HCT116 (cell line): ENCODE measurements around the gene NEK8. TPM values are rescaled to one million over a fixed set of nuclear protein-coding genes. Genes with fewer than 3 reads are reported as not detected.

Experiments
- ATAC-seq: fragments of 200-7000 bp; cut with Tn5 transposase; 2 replicates; pipeline ENCODE4 v1.9.1; 2020; ENCODE audit warnings: mild to moderate bottlenecking, moderate library complexity
- BruUV-seq: library from RNA; stranded (reverse); fragments of 400-500 nt; replicated peaks from 2 replicates; lab custom pipeline; 2021; lab: Mats Ljungman, UMichigan
- CTCF ChIA-PET: fragments of 300-600 bp; sonication (Branson Sonifier 250); formaldehyde crosslinking; loops from one replicate; lab custom pipeline; 2021; ENCODE audit warnings: antibody characterized with exemption; lab: Charles Lee
- POLR2A ChIA-PET: fragments of 300-600, 350-600 bp; sonication (Branson Sonifier 250); formaldehyde crosslinking; loops from one replicate; lab custom pipeline; 2021; ENCODE audit warnings: antibody characterized with exemption; lab: Charles Lee
- RAD21 ChIA-PET, 2 experiments: fragments of 300-600 bp; sonication (Branson Sonifier 250); formaldehyde crosslinking; loops; one replicate each; lab custom pipeline; 2023; ENCODE audit warnings: low total read pairs in 2 of 2; ENCODE audit not compliant: uncharacterized antibody in 2 of 2, unreplicated experiment in 2 of 2, low non-redundant PET in 1 of 2; lab: Charles Lee
- DNase-seq: peaks from one replicate; pipeline ENCODE4 v3.0.0-alpha.2; 2010; ENCODE audit warnings: low read depth, low spot score
- H2AFZ ChIP-seq: fragments of 200-600 bp; shearing (Covaris generic), sonication (generic); 2 replicates; pipeline ENCODE4 v1.6.1; 2017; ENCODE audit warnings: low read depth, mixed run types, mixed read lengths, antibody characterized with exemption, low read length; ENCODE audit not compliant: poor library complexity, severe bottlenecking
- H3K27ac ChIP-seq: 2 replicates; pipeline ENCODE4 v1.5.1; 2012; ENCODE audit warnings: low read depth, low read length
- H3K27me3 ChIP-seq: fragments of 200-600 bp; sonication (generic); 2 replicates; pipeline ENCODE4 v1.6.1; 2016; ENCODE audit warnings: mixed run types, low read length, mixed read lengths; ENCODE audit not compliant: insufficient read depth
- H3K36me3 ChIP-seq, 2 experiments: fragments of 200-500 bp in 1 of 2; fragments of 200-600 bp in 1 of 2; sonication (Bioruptor generic) in 1 of 2; sonication (generic) in 1 of 2; 2 replicates each; pipeline versions ENCODE4 v1.5.1 to v1.6.1; 2014 to 2016; ENCODE audit warnings: low read length in 2 of 2, inconsistent platforms in 1 of 2, mixed read lengths in 1 of 2, mixed run types in 1 of 2; ENCODE audit not compliant: insufficient read depth in 2 of 2, control insufficient read depth in 1 of 2
- H3K4me1 ChIP-seq, 2 experiments: fragments of 200-600 bp in 1 of 2; sonication (generic) in 1 of 2; 2 replicates each; pipeline versions ENCODE4 v1.5.1 to v1.6.1; 2012 to 2017; ENCODE audit warnings: low read length in 2 of 2, inconsistent platforms in 1 of 2, mild to moderate bottlenecking in 1 of 2, mixed read lengths in 1 of 2, mixed run types in 1 of 2, moderate library complexity in 1 of 2; ENCODE audit not compliant: insufficient read depth in 2 of 2, control insufficient read depth in 1 of 2
- H3K4me2 ChIP-seq: fragments of 200-600 bp; sonication (generic); 2 replicates; pipeline ENCODE4 v1.6.1; 2017; ENCODE audit warnings: mixed run types, low read length, mixed read lengths
- H3K4me3 ChIP-seq, 2 experiments: fragments of 200-600 bp in 1 of 2; sonication (generic) in 1 of 2; replicated peaks in 1 of 2; 2 replicates each; pipeline ENCODE4 v1.5.1; 2011 to 2016; ENCODE audit warnings: low read length in 2 of 2, control low read depth in 1 of 2, low read depth in 1 of 2, mild to moderate bottlenecking in 1 of 2, mixed read lengths in 1 of 2, mixed run types in 1 of 2
- H3K79me2 ChIP-seq: fragments of 200-600 bp; sonication (generic); 2 replicates; pipeline ENCODE4 v1.6.1; 2017; ENCODE audit warnings: mild to moderate bottlenecking, mixed run types, low read length, moderate library complexity, mixed read lengths; ENCODE audit not compliant: insufficient read depth
- H3K9ac ChIP-seq: fragments of 200-600 bp; sonication (generic); 2 replicates; pipeline ENCODE4 v1.6.1; 2016; ENCODE audit warnings: low read length, mixed read lengths
- H3K9me2 ChIP-seq: fragments of 200-600 bp; sonication (generic), shearing (Covaris generic); 2 replicates; pipeline ENCODE4 v1.6.1; 2017; ENCODE audit warnings: mixed run types, mild to moderate bottlenecking, moderate library complexity; ENCODE audit not compliant: insufficient read depth
- H3K9me3 ChIP-seq, 2 experiments: fragments of 200-500 bp in 1 of 2; fragments of 200-600 bp in 1 of 2; sonication (Bioruptor generic) in 1 of 2; sonication (generic) in 1 of 2; 2 replicates each; pipeline ENCODE4 v1.6.1; 2014 to 2017; ENCODE audit warnings: low read length in 2 of 2, mixed read lengths in 2 of 2, inconsistent platforms in 1 of 2, low read depth in 1 of 2, mild to moderate bottlenecking in 1 of 2, mixed run types in 1 of 2, moderate library complexity in 1 of 2; ENCODE audit not compliant: control insufficient read depth in 1 of 2, insufficient read depth in 1 of 2
- H4K20me1 ChIP-seq: fragments of 200-600 bp; sonication (generic), shearing (Covaris generic); 2 replicates; pipeline ENCODE4 v1.6.1; 2017; ENCODE audit warnings: mixed run types, mild to moderate bottlenecking, moderate library complexity; ENCODE audit not compliant: insufficient read depth
- CEBPB ChIP-seq: IDR thresholded peaks from 2 replicates; pipeline ENCODE4 v1.6.1; 2012; ENCODE audit warnings: low read depth
- ELF1 ChIP-seq: IDR thresholded peaks from 2 replicates; pipeline ENCODE4 v1.6.1; 2012; ENCODE audit warnings: low read depth, borderline replicate concordance
- EZH2 ChIP-seq: fragments of 200-600 bp; sonication (generic); IDR thresholded peaks from 2 replicates; pipeline ENCODE4 v1.6.1; 2017; ENCODE audit warnings: antibody characterized with exemption, mixed run types
- EZH2phosphoT487 ChIP-seq: fragments of 200-600 bp; IDR thresholded peaks from 2 replicates; pipeline ENCODE4 v1.6.1; 2018; ENCODE audit warnings: antibody characterized with exemption, borderline replicate concordance
- FOSL1 ChIP-seq: IDR thresholded peaks from 2 replicates; pipeline ENCODE4 v1.6.1; 2012; ENCODE audit warnings: low read depth
- JUND ChIP-seq: IDR thresholded peaks from 2 replicates; pipeline ENCODE4 v1.6.1; 2012
- POLR2A ChIP-seq: IDR thresholded peaks from 2 replicates; pipeline ENCODE4 v1.7.0; 2011; ENCODE audit warnings: borderline replicate concordance; ENCODE audit not compliant: insufficient read depth, insufficient read length; ENCODE audit errors: extremely low read depth
- SP1 ChIP-seq: IDR thresholded peaks from 2 replicates; pipeline ENCODE4 v1.6.1; 2012; ENCODE audit warnings: low read depth
- SRF ChIP-seq: IDR thresholded peaks from 2 replicates; pipeline ENCODE4 v1.6.1; 2012; ENCODE audit warnings: low read depth
- TCF7L2 ChIP-seq: IDR thresholded peaks from 2 replicates; pipeline ENCODE4 v1.7.0; 2011; ENCODE audit warnings: borderline replicate concordance, inconsistent platforms; ENCODE audit not compliant: insufficient read depth, insufficient read length; ENCODE audit errors: extremely low read depth
- YY1 ChIP-seq: IDR thresholded peaks from 2 replicates; pipeline ENCODE4 v1.6.1; 2011; ENCODE audit warnings: low read length, low read depth, moderate library complexity, mild to moderate bottlenecking; ENCODE audit not compliant: insufficient replicate concordance; ENCODE audit errors: extremely low read depth
- ZNF274 ChIP-seq: fragments of 200-500 bp; sonication (Bioruptor generic); IDR thresholded peaks from 2 replicates; pipeline ENCODE4 v1.6.1; 2014; ENCODE audit warnings: mild to moderate bottlenecking, low read depth, low read length, inconsistent platforms
- intact Hi-C: fragments of 100-400 bp; cut with micrococcal nuclease; formaldehyde crosslinking; loops from 2 replicates; pipeline ENCODE4 v1.10.0; 2022
- total RNA-seq: library from RNA; stranded (reverse); gene quantifications from one replicate; pipeline ENCODE4 v1.2.1, GENCODE V29; 2021; ENCODE audit not compliant: unreplicated experiment
- TF ChIP-seq, protein P1 (sequence below): IDR thresholded peaks from 2 replicates; pipeline ENCODE4 v1.6.1; 2012; ENCODE audit warnings: low read depth
- TF ChIP-seq, protein P2 (sequence below): IDR thresholded peaks from 2 replicates; pipeline ENCODE4 v1.6.1; 2012
- TF ChIP-seq, protein P3 (sequence below): IDR thresholded peaks from 2 replicates; pipeline ENCODE4 v1.6.1; 2012
- TF ChIP-seq, protein P4 (sequence below), 3 experiments: fragments of 200-600 bp in 1 of 3; sonication (generic) in 1 of 3; IDR thresholded peaks in 2 of 3; conservative IDR thresholded peaks in 1 of 3; 2 replicates each; pipeline ENCODE4 v1.5.1; 2012 to 2017; ENCODE audit warnings: low read depth in 2 of 3, low read length in 2 of 3, antibody characterized with exemption in 1 of 3, borderline replicate concordance in 1 of 3, control low read depth in 1 of 3, mild to moderate bottlenecking in 1 of 3, mixed read lengths in 1 of 3, mixed run types in 1 of 3, moderate library complexity in 1 of 3; ENCODE audit not compliant: insufficient read depth in 1 of 3

The NEK8 gene
- total RNA-seq, 1 experiment from 2014 or later = 7.0 TPM

DNA sequence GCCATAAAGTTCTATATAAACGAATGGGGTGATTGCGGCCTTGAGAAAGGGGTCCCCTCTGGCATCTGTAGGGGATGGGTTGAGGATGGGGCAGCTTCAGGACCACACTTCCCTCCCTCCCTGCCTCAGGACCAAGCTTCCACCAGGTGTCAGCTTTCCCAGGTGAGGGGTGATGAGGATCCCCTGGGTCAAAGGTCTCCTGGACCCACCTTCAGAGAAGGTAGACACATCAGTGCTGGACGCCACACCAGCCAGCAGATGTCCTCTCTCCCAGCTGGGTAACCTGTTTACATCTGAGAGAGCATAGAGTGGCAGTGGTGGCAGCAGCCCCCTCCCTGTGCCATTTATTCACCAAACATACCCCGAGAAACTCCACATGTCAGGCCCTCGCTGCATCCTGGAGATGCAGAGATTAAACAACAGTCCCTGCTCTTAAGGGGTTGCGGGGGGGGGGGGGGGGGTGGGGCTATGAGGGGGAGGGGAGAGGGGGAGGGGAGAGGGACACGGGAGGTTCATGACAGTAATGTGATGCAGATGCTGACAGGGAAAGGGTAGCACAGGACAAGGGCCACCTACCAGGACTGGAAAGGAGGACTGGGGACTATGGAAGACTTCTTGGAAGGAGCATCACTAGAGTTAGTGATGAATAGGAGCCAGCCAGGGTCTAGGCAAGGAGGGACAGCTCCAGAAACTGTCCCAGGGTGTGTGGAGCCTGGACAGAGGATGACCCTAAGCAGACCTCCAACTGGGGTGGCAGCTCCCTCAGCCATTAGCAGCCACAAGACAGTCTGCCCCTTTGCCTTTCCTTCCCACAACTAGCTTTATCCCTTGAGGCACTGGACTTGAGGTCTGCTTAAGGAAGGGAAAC, 21.9 kb upstream of the NEK8 start (continued):
- TF ChIP-seq, protein P1, sequence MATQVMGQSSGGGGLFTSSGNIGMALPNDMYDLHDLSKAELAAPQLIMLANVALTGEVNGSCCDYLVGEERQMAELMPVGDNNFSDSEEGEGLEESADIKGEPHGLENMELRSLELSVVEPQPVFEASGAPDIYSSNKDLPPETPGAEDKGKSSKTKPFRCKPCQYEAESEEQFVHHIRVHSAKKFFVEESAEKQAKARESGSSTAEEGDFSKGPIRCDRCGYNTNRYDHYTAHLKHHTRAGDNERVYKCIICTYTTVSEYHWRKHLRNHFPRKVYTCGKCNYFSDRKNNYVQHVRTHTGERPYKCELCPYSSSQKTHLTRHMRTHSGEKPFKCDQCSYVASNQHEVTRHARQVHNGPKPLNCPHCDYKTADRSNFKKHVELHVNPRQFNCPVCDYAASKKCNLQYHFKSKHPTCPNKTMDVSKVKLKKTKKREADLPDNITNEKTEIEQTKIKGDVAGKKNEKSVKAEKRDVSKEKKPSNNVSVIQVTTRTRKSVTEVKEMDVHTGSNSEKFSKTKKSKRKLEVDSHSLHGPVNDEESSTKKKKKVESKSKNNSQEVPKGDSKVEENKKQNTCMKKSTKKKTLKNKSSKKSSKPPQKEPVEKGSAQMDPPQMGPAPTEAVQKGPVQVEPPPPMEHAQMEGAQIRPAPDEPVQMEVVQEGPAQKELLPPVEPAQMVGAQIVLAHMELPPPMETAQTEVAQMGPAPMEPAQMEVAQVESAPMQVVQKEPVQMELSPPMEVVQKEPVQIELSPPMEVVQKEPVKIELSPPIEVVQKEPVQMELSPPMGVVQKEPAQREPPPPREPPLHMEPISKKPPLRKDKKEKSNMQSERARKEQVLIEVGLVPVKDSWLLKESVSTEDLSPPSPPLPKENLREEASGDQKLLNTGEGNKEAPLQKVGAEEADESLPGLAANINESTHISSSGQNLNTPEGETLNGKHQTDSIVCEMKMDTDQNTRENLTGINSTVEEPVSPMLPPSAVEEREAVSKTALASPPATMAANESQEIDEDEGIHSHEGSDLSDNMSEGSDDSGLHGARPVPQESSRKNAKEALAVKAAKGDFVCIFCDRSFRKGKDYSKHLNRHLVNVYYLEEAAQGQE = no peak
- TF ChIP-seq FOSL1 = no peak
- TF ChIP-seq EZH2 = no peak
- TF ChIP-seq POLR2A = no peak
- TF ChIP-seq, protein P2, sequence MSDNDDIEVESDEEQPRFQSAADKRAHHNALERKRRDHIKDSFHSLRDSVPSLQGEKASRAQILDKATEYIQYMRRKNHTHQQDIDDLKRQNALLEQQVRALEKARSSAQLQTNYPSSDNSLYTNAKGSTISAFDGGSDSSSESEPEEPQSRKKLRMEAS = no peak
- TF ChIP-seq, protein P3, sequence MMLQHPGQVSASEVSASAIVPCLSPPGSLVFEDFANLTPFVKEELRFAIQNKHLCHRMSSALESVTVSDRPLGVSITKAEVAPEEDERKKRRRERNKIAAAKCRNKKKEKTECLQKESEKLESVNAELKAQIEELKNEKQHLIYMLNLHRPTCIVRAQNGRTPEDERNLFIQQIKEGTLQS = no peak

DNA sequence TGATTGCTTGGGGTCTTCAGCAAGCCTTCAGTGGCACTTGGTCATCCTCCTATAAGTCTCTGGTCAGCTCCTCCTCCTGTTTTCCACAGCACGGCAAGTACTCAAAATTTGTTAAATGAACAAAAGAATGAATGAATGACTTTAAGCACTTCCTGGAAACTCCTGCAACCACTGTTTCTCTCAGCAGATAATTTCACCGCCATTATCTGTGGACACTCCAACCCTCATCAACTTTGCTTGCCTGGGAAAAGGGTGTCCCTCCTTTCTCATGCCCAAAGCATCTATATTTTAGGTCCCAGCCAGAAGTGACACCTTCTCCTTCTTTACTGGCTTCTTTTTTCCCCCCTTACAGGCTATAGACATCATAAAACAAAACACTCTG, 21.3 kb upstream of the NEK8 start:
- DNase-seq (no peak), ATAC-seq (no peak)
- Histone ChIP-seq H3K79me2 (no peaks in the 10 kb centered on the region), H2AFZ (no peak overlapping the region), H3K4me2 (no peak overlapping the region), H3K9ac (no peak overlapping the region), H3K27ac (no peak overlapping the region), H4K20me1 (no peaks in the 10 kb centered on the region), H3K9me2 (no peaks in the 10 kb centered on the region), H3K27me3 (no peaks in the 10 kb centered on the region), H3K4me3 (no peak overlapping the region), H3K4me1 (peaks cover 9 to 16% of the 10 kb centered on the region in 2 experiments), H3K9me3 (no peaks in the 10 kb centered on the region), H3K36me3 (peaks cover 4 to 6% of the 10 kb centered on the region in 2 experiments; a peak in 3 of 4 replicates)
- intact Hi-C loops = no loop called here
- POLR2A ChIA-PET = interaction anchor here (1.1 kb wide), 1 partner anchor 12 kb away, joined by 4 read pairs; the partner anchor contains the start of gene RPL23A
- RAD21 ChIA-PET = no interaction called here
- CTCF ChIA-PET = no interaction called here
- no peak for TF ChIP-seq POLR2A
- TF ChIP-seq ZNF274 = no peak
- no peak for TF ChIP-seq TCF7L2
- TF ChIP-seq ELF1 = no peak
- TF ChIP-seq, protein P2 = no peak
- TF ChIP-seq CEBPB = no peak
- TF ChIP-seq FOSL1 = no peak
- TF ChIP-seq, protein P4, sequence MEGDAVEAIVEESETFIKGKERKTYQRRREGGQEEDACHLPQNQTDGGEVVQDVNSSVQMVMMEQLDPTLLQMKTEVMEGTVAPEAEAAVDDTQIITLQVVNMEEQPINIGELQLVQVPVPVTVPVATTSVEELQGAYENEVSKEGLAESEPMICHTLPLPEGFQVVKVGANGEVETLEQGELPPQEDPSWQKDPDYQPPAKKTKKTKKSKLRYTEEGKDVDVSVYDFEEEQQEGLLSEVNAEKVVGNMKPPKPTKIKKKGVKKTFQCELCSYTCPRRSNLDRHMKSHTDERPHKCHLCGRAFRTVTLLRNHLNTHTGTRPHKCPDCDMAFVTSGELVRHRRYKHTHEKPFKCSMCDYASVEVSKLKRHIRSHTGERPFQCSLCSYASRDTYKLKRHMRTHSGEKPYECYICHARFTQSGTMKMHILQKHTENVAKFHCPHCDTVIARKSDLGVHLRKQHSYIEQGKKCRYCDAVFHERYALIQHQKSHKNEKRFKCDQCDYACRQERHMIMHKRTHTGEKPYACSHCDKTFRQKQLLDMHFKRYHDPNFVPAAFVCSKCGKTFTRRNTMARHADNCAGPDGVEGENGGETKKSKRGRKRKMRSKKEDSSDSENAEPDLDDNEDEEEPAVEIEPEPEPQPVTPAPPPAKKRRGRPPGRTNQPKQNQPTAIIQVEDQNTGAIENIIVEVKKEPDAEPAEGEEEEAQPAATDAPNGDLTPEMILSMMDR (IDR thresholded peaks at IDR 0.05 in 2 of 3, conservative IDR thresholded peaks at IDR 0.05 in 1 of 3; ENCODE audit: borderline replicate concordance in 1 of 3, insufficient read depth in 1 of 3, low read depth in 2 of 3, low read length in 2 of 3) = no peak
- TF ChIP-seq EZH2phosphoT487 = no peak
- TF ChIP-seq YY1 = no peak
- TF ChIP-seq SP1 = no peak
- TF ChIP-seq JUND = no peak
- no peak for TF ChIP-seq SRF
- BruUV-seq = no TSS peak
